K562 (cell line): Measurements from ENCODE around the gene OLIG3. TPM values are rescaled to one million over a fixed set of nuclear protein-coding genes. Genes with fewer than 3 reads are reported as not detected.

Experiments
- ADNP ChIP-seq: fragments of 200-800 bp; sonication (Bioruptor generic); IDR thresholded peaks from 2 replicates; pipeline ENCODE4 v1.6.1; 2016; ENCODE audit warnings: missing genetic modification characterization, missing compliant biosample characterization
- HDGF ChIP-seq: fragments of 450-650 bp; IDR thresholded peaks from 2 replicates; pipeline ENCODE4 v1.6.1; 2016
- MECOM ChIP-seq: fragments of 250-450 bp; sonication (Bioruptor Pico); IDR thresholded peaks from 2 replicates; pipeline ENCODE4 v1.8.0; 2022; ENCODE audit warnings: inconsistent platforms
- YBX1 ChIP-seq: fragments of 450-650 bp; IDR thresholded peaks from 2 replicates; pipeline ENCODE4 v1.7.1; 2016; ENCODE audit warnings: mild to moderate bottlenecking
- ZKSCAN3 ChIP-seq: fragments of 250-450 bp; sonication (Bioruptor Pico); IDR thresholded peaks from 2 replicates; pipeline ENCODE4 v1.4.0; 2020
- polyA plus RNA-seq, 8 experiments: library from polyadenylated mRNA; depleted of rRNA in 4 of 8; stranded (reverse) in 5 of 8; unstranded in 3 of 8; fragments of >200 nt; fragmentation: Nextera tagmentation in 2 of 8; fragmentation: Illumina TruSeq in 1 of 8; extraction: Ambion mirVana in 2 of 8; extraction: Trizol in 1 of 8; gene quantifications; 2 replicates each; pipeline versions ENCODE4 v1.2.1 to v1.2.3, GENCODE V29; 2011 to 2014; ENCODE audit warnings: inconsistent platforms in 1 of 8, missing spikeins in 1 of 8
- total RNA-seq, 7 experiments: library from RNA; depleted of rRNA in 6 of 7; stranded (reverse); fragments of >200 nt in 6 of 7; fragmentation: Illumina TruSeq in 2 of 7; extraction: Trizol in 2 of 7; gene quantifications; 2 replicates each; pipeline versions ENCODE4 v1.2.1 to v1.2.3, GENCODE V29; 2011 to 2021; ENCODE audit warnings: low replicate concordance in 1 of 7
- TF ChIP-seq, protein P1 (sequence below): sonication (generic); formaldehyde crosslinking; IDR thresholded peaks from 2 replicates; pipeline ENCODE4 v1.8.0; 2022; ENCODE audit warnings: missing genetic modification reagents, mild to moderate bottlenecking, borderline replicate concordance
- TF ChIP-seq, protein P2 (sequence below): fragments of 250-450 bp; sonication (Bioruptor Pico); IDR thresholded peaks from 2 replicates; pipeline ENCODE4 v1.4.0; 2020
- TF ChIP-seq, protein P3 (sequence below): fragments of 250-450 bp; sonication (Bioruptor Pico); IDR thresholded peaks from 2 replicates; pipeline ENCODE4 v1.9.0; 2021; ENCODE audit warnings: mild to moderate bottlenecking, inconsistent platforms

The OLIG3 gene
- total and polyA plus RNA-seq, 9 of the 15 experiments (the other 6 are each of a cell fraction or from before 2014, with no cell fraction given), result not detected

DNA sequence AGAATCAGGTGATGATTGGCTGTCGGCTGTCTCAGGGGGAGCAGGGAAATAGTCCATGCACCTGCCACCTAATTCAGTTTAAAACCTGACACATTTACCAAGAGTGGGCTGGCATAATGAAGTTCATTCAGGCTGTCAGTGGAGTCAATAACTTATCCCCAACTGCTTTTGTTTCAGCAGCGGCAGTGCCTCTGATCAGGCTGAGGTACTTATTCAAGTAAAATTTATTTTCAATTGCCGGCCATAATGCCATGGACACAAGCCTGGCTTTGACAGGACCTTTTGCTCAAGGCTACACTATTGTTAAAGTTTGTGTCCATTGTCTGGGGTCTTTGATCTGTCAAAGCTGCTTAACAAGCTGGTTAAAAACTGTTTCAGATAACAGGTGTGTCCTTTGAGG lies 20.6 kb downstream of the OLIG3 start (continued):
- TF ChIP-seq, protein P1, sequence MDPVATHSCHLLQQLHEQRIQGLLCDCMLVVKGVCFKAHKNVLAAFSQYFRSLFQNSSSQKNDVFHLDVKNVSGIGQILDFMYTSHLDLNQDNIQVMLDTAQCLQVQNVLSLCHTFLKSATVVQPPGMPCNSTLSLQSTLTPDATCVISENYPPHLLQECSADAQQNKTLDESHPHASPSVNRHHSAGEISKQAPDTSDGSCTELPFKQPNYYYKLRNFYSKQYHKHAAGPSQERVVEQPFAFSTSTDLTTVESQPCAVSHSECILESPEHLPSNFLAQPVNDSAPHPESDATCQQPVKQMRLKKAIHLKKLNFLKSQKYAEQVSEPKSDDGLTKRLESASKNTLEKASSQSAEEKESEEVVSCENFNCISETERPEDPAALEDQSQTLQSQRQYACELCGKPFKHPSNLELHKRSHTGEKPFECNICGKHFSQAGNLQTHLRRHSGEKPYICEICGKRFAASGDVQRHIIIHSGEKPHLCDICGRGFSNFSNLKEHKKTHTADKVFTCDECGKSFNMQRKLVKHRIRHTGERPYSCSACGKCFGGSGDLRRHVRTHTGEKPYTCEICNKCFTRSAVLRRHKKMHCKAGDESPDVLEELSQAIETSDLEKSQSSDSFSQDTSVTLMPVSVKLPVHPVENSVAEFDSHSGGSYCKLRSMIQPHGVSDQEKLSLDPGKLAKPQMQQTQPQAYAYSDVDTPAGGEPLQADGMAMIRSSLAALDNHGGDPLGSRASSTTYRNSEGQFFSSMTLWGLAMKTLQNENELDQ (CRISPR knock-in tag), result no peak
- no peak for TF ChIP-seq ZKSCAN3 (CRISPR knock-in tag)
- TF ChIP-seq MECOM (CRISPR knock-in tag), result no peak
- TF ChIP-seq, protein P2, sequence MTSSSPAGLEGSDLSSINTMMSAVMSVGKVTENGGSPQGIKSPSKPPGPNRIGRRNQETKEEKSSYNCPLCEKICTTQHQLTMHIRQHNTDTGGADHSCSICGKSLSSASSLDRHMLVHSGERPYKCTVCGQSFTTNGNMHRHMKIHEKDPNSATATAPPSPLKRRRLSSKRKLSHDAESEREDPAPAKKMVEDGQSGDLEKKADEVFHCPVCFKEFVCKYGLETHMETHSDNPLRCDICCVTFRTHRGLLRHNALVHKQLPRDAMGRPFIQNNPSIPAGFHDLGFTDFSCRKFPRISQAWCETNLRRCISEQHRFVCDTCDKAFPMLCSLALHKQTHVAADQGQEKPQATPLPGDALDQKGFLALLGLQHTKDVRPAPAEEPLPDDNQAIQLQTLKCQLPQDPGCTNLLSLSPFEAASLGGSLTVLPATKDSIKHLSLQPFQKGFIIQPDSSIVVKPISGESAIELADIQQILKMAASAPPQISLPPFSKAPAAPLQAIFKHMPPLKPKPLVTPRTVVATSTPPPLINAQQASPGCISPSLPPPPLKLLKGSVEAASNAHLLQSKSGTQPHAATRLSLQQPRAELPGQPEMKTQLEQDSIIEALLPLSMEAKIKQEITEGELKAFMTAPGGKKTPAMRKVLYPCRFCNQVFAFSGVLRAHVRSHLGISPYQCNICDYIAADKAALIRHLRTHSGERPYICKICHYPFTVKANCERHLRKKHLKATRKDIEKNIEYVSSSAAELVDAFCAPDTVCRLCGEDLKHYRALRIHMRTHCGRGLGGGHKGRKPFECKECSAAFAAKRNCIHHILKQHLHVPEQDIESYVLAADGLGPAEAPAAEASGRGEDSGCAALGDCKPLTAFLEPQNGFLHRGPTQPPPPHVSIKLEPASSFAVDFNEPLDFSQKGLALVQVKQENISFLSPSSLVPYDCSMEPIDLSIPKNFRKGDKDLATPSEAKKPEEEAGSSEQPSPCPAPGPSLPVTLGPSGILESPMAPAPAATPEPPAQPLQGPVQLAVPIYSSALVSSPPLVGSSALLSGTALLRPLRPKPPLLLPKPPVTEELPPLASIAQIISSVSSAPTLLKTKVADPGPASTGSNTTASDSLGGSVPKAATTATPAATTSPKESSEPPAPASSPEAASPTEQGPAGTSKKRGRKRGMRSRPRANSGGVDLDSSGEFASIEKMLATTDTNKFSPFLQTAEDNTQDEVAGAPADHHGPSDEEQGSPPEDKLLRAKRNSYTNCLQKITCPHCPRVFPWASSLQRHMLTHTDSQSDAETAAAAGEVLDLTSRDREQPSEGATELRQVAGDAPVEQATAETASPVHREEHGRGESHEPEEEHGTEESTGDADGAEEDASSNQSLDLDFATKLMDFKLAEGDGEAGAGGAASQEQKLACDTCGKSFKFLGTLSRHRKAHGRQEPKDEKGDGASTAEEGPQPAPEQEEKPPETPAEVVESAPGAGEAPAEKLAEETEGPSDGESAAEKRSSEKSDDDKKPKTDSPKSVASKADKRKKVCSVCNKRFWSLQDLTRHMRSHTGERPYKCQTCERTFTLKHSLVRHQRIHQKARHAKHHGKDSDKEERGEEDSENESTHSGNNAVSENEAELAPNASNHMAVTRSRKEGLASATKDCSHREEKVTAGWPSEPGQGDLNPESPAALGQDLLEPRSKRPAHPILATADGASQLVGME (CRISPR knock-in tag), result no peak
- TF ChIP-seq YBX1, result no peak
- TF ChIP-seq ADNP (tag), result no peak
- TF ChIP-seq HDGF, result no peak
- TF ChIP-seq, protein P3, sequence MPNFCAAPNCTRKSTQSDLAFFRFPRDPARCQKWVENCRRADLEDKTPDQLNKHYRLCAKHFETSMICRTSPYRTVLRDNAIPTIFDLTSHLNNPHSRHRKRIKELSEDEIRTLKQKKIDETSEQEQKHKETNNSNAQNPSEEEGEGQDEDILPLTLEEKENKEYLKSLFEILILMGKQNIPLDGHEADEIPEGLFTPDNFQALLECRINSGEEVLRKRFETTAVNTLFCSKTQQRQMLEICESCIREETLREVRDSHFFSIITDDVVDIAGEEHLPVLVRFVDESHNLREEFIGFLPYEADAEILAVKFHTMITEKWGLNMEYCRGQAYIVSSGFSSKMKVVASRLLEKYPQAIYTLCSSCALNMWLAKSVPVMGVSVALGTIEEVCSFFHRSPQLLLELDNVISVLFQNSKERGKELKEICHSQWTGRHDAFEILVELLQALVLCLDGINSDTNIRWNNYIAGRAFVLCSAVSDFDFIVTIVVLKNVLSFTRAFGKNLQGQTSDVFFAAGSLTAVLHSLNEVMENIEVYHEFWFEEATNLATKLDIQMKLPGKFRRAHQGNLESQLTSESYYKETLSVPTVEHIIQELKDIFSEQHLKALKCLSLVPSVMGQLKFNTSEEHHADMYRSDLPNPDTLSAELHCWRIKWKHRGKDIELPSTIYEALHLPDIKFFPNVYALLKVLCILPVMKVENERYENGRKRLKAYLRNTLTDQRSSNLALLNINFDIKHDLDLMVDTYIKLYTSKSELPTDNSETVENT (CRISPR knock-in tag), result no peak
